Measurements from ENCODE around the gene LDAF1. TPM values are rescaled to one million over a fixed set of nuclear protein-coding genes. Genes with fewer than 3 reads are reported as not detected.
"Not testable (repeated sequence)": the region's sequence is repeated elsewhere in the genome, so short reads cannot be mapped to it uniquely, and the experiment has no call there.

Gene LDAF1
- 38.0 TPM for polyA plus RNA-seq (2013, experiment 1 of 2)
- 25.8 TPM for polyA plus RNA-seq (2013, experiment 2 of 2)

GRCh38 chr16:21158208-21159110 lies at the start of gene LDAF1:
TSS of gene LDAF1 (plus strand) at chr16:21158674. CDS start at chr16:21161183, 2,509 bp downstream.
- peaks cover 10% of the 10 kb centered on the region for H3K4me1 ChIP-seq (ENCODE audit: control insufficient read depth, insufficient read depth, low read length, poor library complexity, severe bottlenecking)
- WGBS, 2 experiments (ENCODE audit: insufficient coverage in 2 of 2) = 3 to 10% methylated on average over 9 to 33 of the region's 59 CpGs
- no peaks in the 10 kb centered on the region for H3K9me3 ChIP-seq (ENCODE audit: control insufficient read depth, low read length)
- H3K27ac ChIP-seq (ENCODE audit: low read depth, low read length, severe bottlenecking) = no peak within 1 kb of the TSS
- peak within 1 kb of the TSS; percentile 88 for H3K4me3 ChIP-seq (ENCODE audit: extremely low read depth, insufficient read depth, low read length, poor library complexity, severe bottlenecking)
- H3K36me3 ChIP-seq (ENCODE audit: control insufficient read depth, insufficient read depth, low read length) = peaks cover 15% of the 10 kb centered on the region

DNA sequence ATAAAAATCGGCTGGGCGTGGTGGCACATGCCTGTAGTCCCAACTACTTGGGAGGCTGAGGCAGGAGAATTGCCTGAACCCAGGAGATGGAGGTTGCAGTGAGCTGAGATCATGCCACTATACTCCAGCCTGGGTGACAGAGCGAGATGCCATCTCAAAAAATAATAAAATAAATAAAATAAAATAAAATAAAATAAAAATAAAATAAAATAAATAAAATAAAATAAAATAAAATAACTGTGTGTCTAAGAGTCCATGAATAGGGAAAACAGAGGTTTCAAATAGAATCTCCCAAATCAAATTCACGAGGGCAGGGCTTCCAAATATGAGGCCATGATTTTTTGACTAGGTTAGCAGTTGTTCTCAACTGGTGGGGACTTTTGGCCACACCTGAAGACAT lies 42.9 kb upstream of the LDAF1 start:
- not testable (repeated sequence) for H3K4me3 ChIP-seq (ENCODE audit: extremely low read depth, insufficient read depth, low read length, poor library complexity, severe bottlenecking); H3K36me3 ChIP-seq (ENCODE audit: control insufficient read depth, insufficient read depth, low read length); H3K9me3 ChIP-seq (ENCODE audit: control insufficient read depth, low read length); H3K4me1 ChIP-seq (ENCODE audit: control insufficient read depth, insufficient read depth, low read length, poor library complexity, severe bottlenecking); H3K27ac ChIP-seq (ENCODE audit: low read depth, low read length, severe bottlenecking)
- WGBS, 2 experiments (ENCODE audit: insufficient coverage in 2 of 2) = 94% methylated on average over 3 of the region's 4 CpGs; no CpG with 5 or more reads in 1 of the 2 experiments

DNA sequence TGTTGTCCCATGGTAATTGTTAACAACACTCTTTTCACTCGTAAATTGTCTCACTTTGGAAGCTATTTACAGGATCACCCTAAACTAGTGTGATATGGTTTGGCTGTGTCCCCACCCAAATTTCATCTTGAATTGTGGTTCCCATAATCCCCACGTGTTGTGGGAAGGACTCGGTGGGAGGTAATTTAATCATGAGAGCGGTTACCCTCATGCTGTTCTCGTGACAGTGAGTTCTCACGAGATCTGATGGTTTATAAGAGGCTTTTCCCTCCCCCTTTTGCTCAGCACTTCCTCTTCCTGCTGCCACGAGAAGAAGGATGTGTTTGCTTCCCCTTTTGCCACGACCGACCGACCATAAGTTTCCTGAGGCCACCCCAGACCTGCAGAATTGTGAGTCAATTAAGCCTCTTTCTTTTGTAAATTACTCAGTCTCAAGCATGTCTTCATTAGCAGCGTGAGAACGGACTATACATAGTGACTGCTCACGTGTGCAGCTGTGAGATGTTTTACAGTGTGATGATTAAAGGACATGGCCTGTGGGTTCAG lies 42.3 kb upstream of the LDAF1 start:
- H3K4me1 ChIP-seq (ENCODE audit: control insufficient read depth, insufficient read depth, low read length, poor library complexity, severe bottlenecking) = peaks cover 2% of the 10 kb centered on the region
- H3K36me3 ChIP-seq (ENCODE audit: control insufficient read depth, insufficient read depth, low read length) = no peaks in the 10 kb centered on the region
- no peak overlapping the region for H3K27ac ChIP-seq (ENCODE audit: low read depth, low read length, severe bottlenecking)
- H3K9me3 ChIP-seq (ENCODE audit: control insufficient read depth, low read length) = no peaks in the 10 kb centered on the region
- H3K4me3 ChIP-seq (ENCODE audit: extremely low read depth, insufficient read depth, low read length, poor library complexity, severe bottlenecking) = no peak overlapping the region
- WGBS, 2 experiments (ENCODE audit: insufficient coverage in 2 of 2) = 58 to 64% methylated on average over 8 to 9 of the region's 13 CpGs

DNA sequence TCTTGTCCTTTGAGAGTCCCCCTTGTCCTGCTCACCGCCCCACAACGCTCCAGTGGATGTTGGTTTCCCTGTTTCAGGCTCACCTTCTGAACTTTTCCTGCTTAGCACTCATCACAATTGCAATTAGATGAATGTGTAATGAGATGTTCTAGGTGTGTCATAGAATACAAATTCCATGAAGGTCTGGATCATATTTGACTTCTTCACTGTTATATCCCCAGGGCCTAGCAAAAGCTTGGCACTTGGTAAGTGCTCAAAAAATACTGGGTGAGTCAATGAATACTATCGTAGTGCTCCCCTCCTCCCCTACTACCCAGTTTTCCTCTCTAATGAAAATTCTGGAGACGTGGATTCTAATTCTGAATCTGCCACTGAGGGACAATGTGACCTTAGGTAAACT lies 40.9 kb upstream of the LDAF1 start:
- H3K27ac ChIP-seq (ENCODE audit: low read depth, low read length, severe bottlenecking) = no peak overlapping the region
- H3K9me3 ChIP-seq (ENCODE audit: control insufficient read depth, low read length) = no peaks in the 10 kb centered on the region
- H3K4me3 ChIP-seq (ENCODE audit: extremely low read depth, insufficient read depth, low read length, poor library complexity, severe bottlenecking) = no peak overlapping the region
- no peaks in the 10 kb centered on the region for H3K36me3 ChIP-seq (ENCODE audit: control insufficient read depth, insufficient read depth, low read length)
- H3K4me1 ChIP-seq (ENCODE audit: control insufficient read depth, insufficient read depth, low read length, poor library complexity, severe bottlenecking) = peaks cover 2% of the 10 kb centered on the region
- 90 to 100% methylated on average over 1 to 2 of the region's 4 CpGs for WGBS, 2 experiments (ENCODE audit: insufficient coverage in 2 of 2)

DNA sequence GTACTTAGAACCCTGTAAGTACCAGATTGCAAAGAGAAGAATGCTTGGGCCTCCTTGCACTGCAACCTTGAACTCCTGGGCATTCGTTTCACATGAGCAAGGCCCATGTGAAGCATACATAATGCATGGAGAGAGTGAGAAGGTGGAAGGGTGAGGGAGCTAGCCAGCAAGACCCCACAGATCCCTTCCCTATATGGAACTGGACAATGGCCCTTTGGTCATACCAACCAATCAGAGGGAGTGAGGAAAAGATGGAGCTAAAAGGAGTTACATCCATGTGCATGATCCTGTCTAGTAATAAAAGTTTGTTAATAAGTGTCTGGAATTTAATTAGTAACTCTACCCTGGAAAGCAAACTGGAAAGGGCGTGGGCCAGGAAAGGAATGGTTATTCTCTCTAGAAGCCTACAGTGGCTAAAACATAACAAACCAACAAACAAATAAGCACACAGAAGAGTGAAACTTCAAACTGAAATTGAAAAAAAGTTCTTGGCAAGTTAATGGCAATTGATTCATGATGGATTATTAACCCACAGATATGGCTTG lies 37.4 kb upstream of the LDAF1 start:
- 100% methylated on average over 1 of the region's 2 CpGs; no CpG with 5 or more reads in 1 of the 2 experiments for WGBS, 2 experiments (ENCODE audit: insufficient coverage in 2 of 2)
- Histone ChIP-seq H3K4me3 (ENCODE audit: extremely low read depth, insufficient read depth, low read length, poor library complexity, severe bottlenecking) (no peak overlapping the region), H3K36me3 (ENCODE audit: control insufficient read depth, insufficient read depth, low read length) (no peaks in the 10 kb centered on the region), H3K27ac (ENCODE audit: low read depth, low read length, severe bottlenecking) (no peak overlapping the region), H3K4me1 (ENCODE audit: control insufficient read depth, insufficient read depth, low read length, poor library complexity, severe bottlenecking) (peaks cover 2% of the 10 kb centered on the region), H3K9me3 (ENCODE audit: control insufficient read depth, low read length) (no peaks in the 10 kb centered on the region)

DNA sequence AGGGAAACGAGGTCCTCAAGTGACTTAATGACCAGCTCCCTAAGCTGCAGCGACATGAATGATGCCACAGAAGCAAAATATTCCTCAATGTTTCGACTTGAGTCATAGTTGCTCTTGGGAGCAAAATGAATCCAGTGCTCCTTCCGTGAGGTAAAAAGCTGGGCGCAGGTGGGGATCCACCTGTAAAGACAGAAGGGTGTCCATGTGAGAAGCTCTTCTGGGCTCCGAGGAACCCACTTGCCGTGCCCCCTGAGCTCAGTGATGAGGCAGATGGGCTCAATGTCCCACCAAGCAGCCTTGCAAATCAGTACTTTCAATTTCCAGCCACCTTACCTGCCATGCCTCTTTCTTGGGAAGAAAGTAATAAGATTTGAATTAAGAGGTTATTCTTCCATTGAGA lies 33.3 kb upstream of the LDAF1 start:
- no peak overlapping the region for H3K4me3 ChIP-seq (ENCODE audit: extremely low read depth, insufficient read depth, low read length, poor library complexity, severe bottlenecking)
- WGBS, 2 experiments (ENCODE audit: insufficient coverage in 2 of 2) = 93 to 94% methylated on average over 5 to 7 of the region's 7 CpGs

DNA sequence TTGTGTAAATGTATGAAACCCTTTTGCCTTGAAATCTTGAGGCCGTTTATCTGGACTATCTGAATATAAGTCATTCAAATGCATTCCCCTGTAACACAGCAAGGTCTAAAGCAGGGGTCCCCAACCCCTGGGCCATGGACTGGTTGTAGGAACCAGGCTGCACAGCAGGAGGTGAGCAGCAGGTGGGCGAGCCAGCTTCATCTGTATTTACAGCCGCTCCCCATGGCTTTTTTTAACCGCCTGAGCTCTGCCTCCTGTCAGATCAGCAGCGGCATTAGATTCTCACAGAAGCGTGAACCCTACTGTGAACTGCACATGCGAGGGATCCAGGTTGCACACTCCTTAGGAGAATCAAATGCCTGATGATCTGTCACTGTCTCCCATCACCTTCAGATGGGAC lies 32.0 kb upstream of the LDAF1 start:
- Histone ChIP-seq H3K36me3 (ENCODE audit: control insufficient read depth, insufficient read depth, low read length) (no peaks in the 10 kb centered on the region), H3K9me3 (ENCODE audit: control insufficient read depth, low read length) (no peaks in the 10 kb centered on the region), H3K4me1 (ENCODE audit: control insufficient read depth, insufficient read depth, low read length, poor library complexity, severe bottlenecking) (no peaks in the 10 kb centered on the region), H3K4me3 (ENCODE audit: extremely low read depth, insufficient read depth, low read length, poor library complexity, severe bottlenecking) (no peak overlapping the region), H3K27ac (ENCODE audit: low read depth, low read length, severe bottlenecking) (no peak overlapping the region)
- WGBS, 2 experiments (ENCODE audit: insufficient coverage in 2 of 2) = 51 to 58% methylated on average over 6 of the region's 7 CpGs

More for the DNA sequence above, 33.3 kb upstream of the LDAF1 start:
- H3K4me1 ChIP-seq (ENCODE audit: control insufficient read depth, insufficient read depth, low read length, poor library complexity, severe bottlenecking) = no peaks in the 10 kb centered on the region
- no peak overlapping the region for H3K27ac ChIP-seq (ENCODE audit: low read depth, low read length, severe bottlenecking)
- no peaks in the 10 kb centered on the region for H3K36me3 ChIP-seq (ENCODE audit: control insufficient read depth, insufficient read depth, low read length)
- no peaks in the 10 kb centered on the region for H3K9me3 ChIP-seq (ENCODE audit: control insufficient read depth, low read length)

DNA sequence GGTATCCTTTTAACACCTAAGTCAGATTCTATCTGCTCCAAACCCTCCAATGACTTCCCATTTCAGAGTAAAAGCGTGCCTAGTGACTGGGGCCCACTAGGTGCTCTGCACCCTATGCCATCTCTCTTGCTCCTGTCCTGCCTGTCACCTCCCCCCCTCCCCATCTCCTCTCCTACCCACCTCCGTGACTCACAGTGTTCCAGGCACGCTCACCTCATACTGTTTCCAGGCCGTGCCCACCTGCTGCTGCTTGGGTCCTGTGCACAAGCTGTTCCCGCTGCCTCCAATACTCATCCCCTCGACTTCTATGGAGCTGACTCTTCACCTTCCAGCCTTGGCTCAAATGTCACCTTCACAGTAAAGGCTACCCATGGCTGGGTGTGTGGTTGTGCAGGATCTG lies 29.5 kb upstream of the LDAF1 start:
- no peaks in the 10 kb centered on the region for H3K4me1 ChIP-seq (ENCODE audit: control insufficient read depth, insufficient read depth, low read length, poor library complexity, severe bottlenecking)
- H3K9me3 ChIP-seq (ENCODE audit: control insufficient read depth, low read length) = no peaks in the 10 kb centered on the region
- no peak overlapping the region for H3K27ac ChIP-seq (ENCODE audit: low read depth, low read length, severe bottlenecking)
- no peaks in the 10 kb centered on the region for H3K36me3 ChIP-seq (ENCODE audit: control insufficient read depth, insufficient read depth, low read length)
- no peak overlapping the region for H3K4me3 ChIP-seq (ENCODE audit: extremely low read depth, insufficient read depth, low read length, poor library complexity, severe bottlenecking)
- WGBS, 2 experiments (ENCODE audit: insufficient coverage in 2 of 2) = 89 to 97% methylated on average over 5 of the region's 6 CpGs

DNA sequence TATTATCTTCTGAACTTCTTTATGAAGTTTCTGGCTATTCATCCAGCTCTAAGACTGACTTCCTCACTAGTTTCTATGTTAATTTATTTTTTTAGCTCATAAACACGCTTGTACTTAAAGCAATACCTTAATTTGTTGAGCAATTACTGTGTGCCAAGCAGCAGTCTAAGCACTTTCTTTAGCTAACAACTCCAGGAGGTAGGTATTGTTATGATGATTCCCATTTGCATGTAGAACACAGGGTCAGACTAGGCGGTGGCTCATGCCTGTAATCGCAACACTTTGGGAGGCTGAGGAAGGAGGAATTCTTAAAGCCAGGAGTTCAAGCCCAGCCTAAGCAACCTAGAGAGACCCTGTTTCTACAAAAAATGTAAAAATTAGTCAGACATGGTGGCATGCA lies 27.7 kb upstream of the LDAF1 start:
- no peak overlapping the region for H3K27ac ChIP-seq (ENCODE audit: low read depth, low read length, severe bottlenecking)
- H3K4me1 ChIP-seq (ENCODE audit: control insufficient read depth, insufficient read depth, low read length, poor library complexity, severe bottlenecking) = no peaks in the 10 kb centered on the region
- 64 to 69% methylated on average over 2 of the region's 3 CpGs for WGBS, 2 experiments (ENCODE audit: insufficient coverage in 2 of 2)
- H3K36me3 ChIP-seq (ENCODE audit: control insufficient read depth, insufficient read depth, low read length) = no peaks in the 10 kb centered on the region
- H3K4me3 ChIP-seq (ENCODE audit: extremely low read depth, insufficient read depth, low read length, poor library complexity, severe bottlenecking) = no peak overlapping the region
- H3K9me3 ChIP-seq (ENCODE audit: control insufficient read depth, low read length) = no peaks in the 10 kb centered on the region

DNA sequence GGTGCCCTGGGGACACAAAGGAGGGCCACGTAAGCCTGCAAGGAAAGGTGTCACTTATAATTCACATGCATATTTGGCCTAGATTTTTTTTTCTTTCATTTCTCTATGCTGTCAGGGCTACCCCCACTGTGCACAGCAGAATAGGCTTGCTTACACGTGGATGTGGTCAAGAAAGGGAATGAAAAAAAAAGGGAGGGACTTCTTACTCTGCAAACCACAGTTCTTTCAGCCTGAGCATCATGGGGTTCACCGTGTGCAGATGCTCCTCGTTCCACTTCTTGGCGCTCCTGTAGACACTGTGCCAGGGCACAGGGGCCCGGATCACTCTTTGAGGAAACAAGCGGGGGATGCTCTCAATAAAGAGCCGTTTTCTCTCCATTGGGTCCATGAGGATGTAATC lies 24.4 kb upstream of the LDAF1 start:
- no peaks in the 10 kb centered on the region for H3K4me1 ChIP-seq (ENCODE audit: control insufficient read depth, insufficient read depth, low read length, poor library complexity, severe bottlenecking)
- H3K4me3 ChIP-seq (ENCODE audit: extremely low read depth, insufficient read depth, low read length, poor library complexity, severe bottlenecking) = no peak overlapping the region
- no peaks in the 10 kb centered on the region for H3K36me3 ChIP-seq (ENCODE audit: control insufficient read depth, insufficient read depth, low read length)
- 87 to 89% methylated on average over 6 to 7 of the region's 8 CpGs for WGBS, 2 experiments (ENCODE audit: insufficient coverage in 2 of 2)
- no peaks in the 10 kb centered on the region for H3K9me3 ChIP-seq (ENCODE audit: control insufficient read depth, low read length)
- H3K27ac ChIP-seq (ENCODE audit: low read depth, low read length, severe bottlenecking) = no peak overlapping the region

DNA sequence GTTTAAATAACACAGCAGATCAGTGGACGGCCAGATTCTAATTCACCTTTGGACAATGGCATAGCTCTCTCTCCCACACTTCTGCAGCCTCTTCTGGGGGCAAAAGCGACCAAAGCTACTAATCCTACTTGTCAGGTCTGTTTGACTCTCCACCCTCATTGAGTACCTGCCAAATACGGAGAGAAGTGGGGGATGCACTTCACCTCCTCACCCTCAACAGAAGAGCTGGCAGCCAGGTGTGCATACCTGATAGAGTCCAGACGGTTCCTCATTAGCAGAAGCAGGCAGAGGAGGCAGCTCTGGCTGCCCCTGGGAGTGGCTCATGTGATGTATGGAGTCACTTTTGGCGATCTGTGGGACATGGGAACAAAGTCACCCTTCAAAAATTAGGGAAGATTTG lies 12.7 kb upstream of the LDAF1 start:
- H3K4me3 ChIP-seq (ENCODE audit: extremely low read depth, insufficient read depth, low read length, poor library complexity, severe bottlenecking) = no peak overlapping the region
- H3K9me3 ChIP-seq (ENCODE audit: control insufficient read depth, low read length) = no peaks in the 10 kb centered on the region
- H3K36me3 ChIP-seq (ENCODE audit: control insufficient read depth, insufficient read depth, low read length) = no peaks in the 10 kb centered on the region
- no peaks in the 10 kb centered on the region for H3K4me1 ChIP-seq (ENCODE audit: control insufficient read depth, insufficient read depth, low read length, poor library complexity, severe bottlenecking)
- 75 to 87% methylated on average over 3 to 4 of the region's 5 CpGs for WGBS, 2 experiments (ENCODE audit: insufficient coverage in 2 of 2)
- H3K27ac ChIP-seq (ENCODE audit: low read depth, low read length, severe bottlenecking) = no peak overlapping the region
